ENCODE results near the gene TRIM46.
"Not testable (repeated sequence)": the region's sequence is repeated elsewhere in the genome, so short reads cannot be mapped to it uniquely, and the experiment has no call there.

Gene TRIM46

GRCh38 chr1:155232001-155232978, 58.6 kb downstream of the TRIM46 start:
- not testable (repeated sequence) for DNase-seq (ENCODE audit: low spot score)

DNA sequence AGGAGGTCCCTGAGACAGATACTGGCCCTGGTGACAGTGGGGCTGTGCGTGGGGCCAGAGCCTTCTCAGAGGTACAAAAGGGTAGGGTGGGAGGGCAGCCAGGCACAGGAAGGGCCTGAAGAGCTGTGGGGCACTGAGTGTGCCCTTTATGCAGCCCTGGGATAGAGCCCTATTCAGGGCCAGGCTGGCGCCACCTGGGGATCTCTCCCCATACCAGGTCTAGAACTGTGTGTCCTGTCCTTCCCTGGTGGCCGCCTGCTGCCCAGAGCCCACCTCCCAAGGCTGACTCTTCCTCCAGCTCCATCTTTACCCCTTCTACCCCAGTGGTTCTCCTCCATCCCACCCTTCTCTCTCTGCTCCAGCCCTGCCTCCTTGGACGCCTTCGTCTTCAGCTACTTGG, 59.9 kb downstream of the TRIM46 start:
- DNase-seq (ENCODE audit: low spot score), result not testable (repeated sequence)
